IMR-90 (cell line): ENCODE measurements around the gene KRT71. TPM values are rescaled to one million over a fixed set of nuclear protein-coding genes. Genes with fewer than 3 reads are reported as not detected.
"Not testable (repeated sequence)": the region's sequence is repeated elsewhere in the genome, so short reads cannot be mapped to it uniquely, and the experiment has no call there.

Source experiments
- ATAC-seq: fragments of 200-7000 bp; cut with Tn5 transposase; 2 replicates; pipeline ENCODE4 v1.9.1; 2020; ENCODE audit warnings: low read depth, mild to moderate bottlenecking, moderate library complexity
- BruUV-seq: library from RNA; stranded (reverse); fragments of 400-500 nt; replicated peaks from 2 replicates; lab custom pipeline; 2021; lab: Mats Ljungman, UMichigan
- CTCF ChIA-PET: fragments of 300-600 bp; formaldehyde crosslinking; extraction: SDS; loops from one replicate; lab custom pipeline; 2021; ENCODE audit warnings: antibody characterized with exemption; lab: Yijun Ruan, JAX
- POLR2A ChIA-PET: fragments of 300-600 bp; sonication (Branson Sonifier 250); formaldehyde crosslinking; loops from one replicate; lab custom pipeline; 2022; ENCODE audit warnings: antibody characterized with exemption; ENCODE audit not compliant: unreplicated experiment; lab: Charles Lee
- DNase-seq: peaks from one replicate; pipeline ENCODE4 v3.0.0; 2013
- H2AFZ ChIP-seq: replicated peaks from 2 replicates; pipeline ENCODE3; 2013; ENCODE audit warnings: low read length, mild to moderate bottlenecking; ENCODE audit not compliant: poor library complexity
- H2AK5ac ChIP-seq: 2 replicates; pipeline ENCODE4 v1.6.1; 2013; ENCODE audit warnings: low read depth, low read length, inconsistent platforms
- H2AK9ac ChIP-seq: replicated peaks from 2 replicates; pipeline ENCODE3; 2013; ENCODE audit warnings: mild to moderate bottlenecking, low read depth, low read length, moderate library complexity; ENCODE audit not compliant: poor library complexity
- H2BK120ac ChIP-seq: 2 replicates; pipeline ENCODE4 v1.6.1; 2013; ENCODE audit warnings: low read depth, low read length, inconsistent platforms
- H2BK15ac ChIP-seq: 3 replicates; pipeline ENCODE4 v1.6.1; 2013; ENCODE audit warnings: low read depth, low read length, inconsistent platforms
- H2BK20ac ChIP-seq: 2 replicates; pipeline ENCODE4 v1.6.1; 2013; ENCODE audit warnings: low read depth, mild to moderate bottlenecking, inconsistent platforms, low read length, moderate library complexity
- H2BK5ac ChIP-seq: 2 replicates; pipeline ENCODE4 v1.6.1; 2013; ENCODE audit warnings: mild to moderate bottlenecking, low read depth, low read length, inconsistent platforms; ENCODE audit not compliant: poor library complexity, severe bottlenecking
- H3K14ac ChIP-seq: replicated peaks from 2 replicates; pipeline ENCODE4 v1.6.1; 2013; ENCODE audit warnings: low read depth, low read length, inconsistent platforms
- H3K18ac ChIP-seq: 2 replicates; pipeline ENCODE4 v1.6.1; 2013; ENCODE audit warnings: low read depth, low read length, control low read depth
- H3K23ac ChIP-seq: 2 replicates; pipeline ENCODE4 v1.6.1; 2013; ENCODE audit warnings: low read depth, low read length, inconsistent platforms
- H3K27ac ChIP-seq: 2 replicates; pipeline ENCODE4 v1.5.1; 2013; ENCODE audit warnings: mild to moderate bottlenecking, control low read depth, low read length; ENCODE audit not compliant: insufficient read depth
- H3K27me3 ChIP-seq: 2 replicates; pipeline ENCODE4 v1.6.1; 2013; ENCODE audit warnings: low read length; ENCODE audit not compliant: control insufficient read depth, insufficient read depth
- H3K36me3 ChIP-seq: 2 replicates; pipeline ENCODE4 v1.6.1; 2013; ENCODE audit warnings: low read length, mixed read lengths; ENCODE audit not compliant: control insufficient read depth, insufficient read depth
- H3K4ac ChIP-seq: 2 replicates; pipeline ENCODE4 v1.6.1; 2013; ENCODE audit warnings: low read depth, low read length, inconsistent platforms
- H3K4me1 ChIP-seq: 2 replicates; pipeline ENCODE4 v1.6.1; 2013; ENCODE audit warnings: low read length, mixed read lengths; ENCODE audit not compliant: control insufficient read depth, insufficient read depth
- H3K4me2 ChIP-seq: 2 replicates; pipeline ENCODE4 v1.6.1; 2013; ENCODE audit warnings: low read depth, mild to moderate bottlenecking, control low read depth, low read length, moderate library complexity
- H3K4me3 ChIP-seq: 2 replicates; pipeline ENCODE4 v1.5.1; 2013; ENCODE audit warnings: low read depth, mild to moderate bottlenecking, control low read depth, low read length, moderate library complexity; ENCODE audit not compliant: insufficient read depth
- H3K56ac ChIP-seq: 2 replicates; pipeline ENCODE4 v1.6.1; 2013; ENCODE audit warnings: low read length, inconsistent platforms; ENCODE audit not compliant: insufficient read depth; ENCODE audit errors: extremely low read depth
- H3K79me1 ChIP-seq, 2 experiments: 2 replicates each; pipeline ENCODE4 v1.6.1; 2013; ENCODE audit warnings: low read length in 2 of 2, inconsistent platforms in 1 of 2, low read depth in 1 of 2
- H3K9ac ChIP-seq: 2 replicates; pipeline ENCODE4 v1.6.1; 2013; ENCODE audit warnings: low read depth, low read length, control low read depth
- H3K9me1 ChIP-seq: 2 replicates; pipeline ENCODE4 v1.6.1; 2013; ENCODE audit warnings: low read length, inconsistent platforms; ENCODE audit not compliant: insufficient read depth
- H3K9me3 ChIP-seq: 2 replicates; pipeline ENCODE4 v1.6.1; 2013; ENCODE audit warnings: low read length; ENCODE audit not compliant: control insufficient read depth, insufficient read depth
- H4K20me1 ChIP-seq: 2 replicates; pipeline ENCODE4 v1.6.1; 2013; ENCODE audit warnings: low read length, inconsistent platforms; ENCODE audit not compliant: insufficient read depth
- H4K5ac ChIP-seq: 2 replicates; pipeline ENCODE4 v1.6.1; 2013; ENCODE audit warnings: mild to moderate bottlenecking, low read depth, low read length, control low read depth
- H4K8ac ChIP-seq, 2 experiments: 2 replicates each; pipeline ENCODE4 v1.6.1; 2013; ENCODE audit warnings: low read depth in 2 of 2, low read length in 2 of 2, control low read depth in 1 of 2, inconsistent platforms in 1 of 2
- H4K91ac ChIP-seq: 2 replicates; pipeline ENCODE4 v1.6.1; 2013; ENCODE audit warnings: low read depth, low read length, inconsistent platforms; ENCODE audit not compliant: insufficient read depth
- WGBS, 2 experiments: methylation state at CpG; one replicate each; pipeline versions ENCODE4 v1.1.5 to v1.1.7; 2013; ENCODE audit warnings: missing lambda C conversion rate in 2 of 2; ENCODE audit not compliant: insufficient read length in 1 of 2; ENCODE audit errors: extremely low coverage in 2 of 2; 5-methylcytosine and 5-hydroxymethylcytosine counted together
- dilution Hi-C: fragments of 300-500 bp; cut with HindIII; formaldehyde crosslinking; loops from one replicate; pipeline ENCODE4 v1.14.3; 2018; ENCODE audit warnings: low sequenced_read_pairs; ENCODE audit not compliant: unreplicated experiment
- in situ Hi-C: fragments of 300-500 bp; cut with MboI; formaldehyde crosslinking; loops from 3 replicates; pipeline ENCODE4 v1.14.3; 2019; ENCODE audit warnings: low sequenced_read_pairs, inconsistent platforms, mixed read lengths
- intact Hi-C: fragments of 100-400 bp; cut with micrococcal nuclease; formaldehyde crosslinking; loops from 2 replicates; pipeline ENCODE4 v1.10.0; 2022
- polyA plus RNA-seq, 3 experiments: library from polyadenylated mRNA; depleted of rRNA; stranded (reverse); fragments of >200 nt; gene quantifications; 2 replicates each; pipeline ENCODE4 v1.2.3, GENCODE V29; 2012; ENCODE audit warnings: low replicate concordance in 1 of 3
- total RNA-seq: library from RNA; depleted of rRNA; stranded (reverse); fragments of >200 nt; gene quantifications from 2 replicates; pipeline ENCODE4 v1.2.3, GENCODE V29; 2012

KRT71 gene
- total and polyA plus RNA-seq, 2 of the 4 experiments (the other 2 are of a cell fraction), result not detected

GRCh38 chr12:52500574-52500973, 52.4 kb downstream of the KRT71 start:
- POLR2A ChIA-PET, H3K9ac ChIP-seq, intact Hi-C loops, H4K8ac ChIP-seq, in situ Hi-C loops, H3K36me3 ChIP-seq, H2AK9ac ChIP-seq, H3K79me1 ChIP-seq, H3K18ac ChIP-seq, H3K27me3 ChIP-seq, H3K9me3 ChIP-seq, H3K56ac ChIP-seq, H4K91ac ChIP-seq, H3K4me2 ChIP-seq, DNase-seq, H3K14ac ChIP-seq, H3K4me3 ChIP-seq, H3K9me1 ChIP-seq, ATAC-seq, H2BK120ac ChIP-seq, H2BK20ac ChIP-seq, H3K4me1 ChIP-seq, H3K4ac ChIP-seq, H3K27ac ChIP-seq, CTCF ChIA-PET, H2BK5ac ChIP-seq, dilution Hi-C loops, H3K23ac ChIP-seq, H4K5ac ChIP-seq, H2AFZ ChIP-seq, H2AK5ac ChIP-seq, BruUV-seq, H2BK15ac ChIP-seq, H4K20me1 ChIP-seq: not testable (repeated sequence)
- 83% methylated on average over 1 of the region's 6 CpGs; no CpG with 5 or more reads in 1 of the 2 experiments for WGBS, 2 experiments
